ENCODE measurements around the gene LACTB.

DNA sequence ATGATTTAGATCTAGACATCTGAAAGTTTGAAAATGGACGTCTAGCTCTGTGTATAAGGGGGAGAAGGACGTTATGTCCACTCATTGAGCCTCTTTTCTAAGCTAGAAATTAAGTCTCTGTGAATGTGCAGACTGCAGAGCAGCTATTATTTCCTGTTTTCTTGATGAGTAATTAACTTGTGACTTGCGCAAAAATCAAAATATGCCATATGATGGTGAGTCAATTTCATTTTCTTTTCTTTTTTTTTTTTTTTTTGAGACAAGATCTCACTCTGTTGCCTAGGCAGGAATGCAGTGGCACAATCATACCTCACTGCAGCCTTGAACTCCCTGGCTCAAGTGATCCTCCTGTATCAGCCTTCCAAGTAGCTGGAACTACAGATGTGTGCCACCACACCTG lies 14.1 kb downstream of the LACTB start:
- TF ChIP-seq EZH2 (IDR thresholded peaks at IDR 0.05; ENCODE audit: borderline replicate concordance), result no peak
- TF ChIP-seq, protein P1, sequence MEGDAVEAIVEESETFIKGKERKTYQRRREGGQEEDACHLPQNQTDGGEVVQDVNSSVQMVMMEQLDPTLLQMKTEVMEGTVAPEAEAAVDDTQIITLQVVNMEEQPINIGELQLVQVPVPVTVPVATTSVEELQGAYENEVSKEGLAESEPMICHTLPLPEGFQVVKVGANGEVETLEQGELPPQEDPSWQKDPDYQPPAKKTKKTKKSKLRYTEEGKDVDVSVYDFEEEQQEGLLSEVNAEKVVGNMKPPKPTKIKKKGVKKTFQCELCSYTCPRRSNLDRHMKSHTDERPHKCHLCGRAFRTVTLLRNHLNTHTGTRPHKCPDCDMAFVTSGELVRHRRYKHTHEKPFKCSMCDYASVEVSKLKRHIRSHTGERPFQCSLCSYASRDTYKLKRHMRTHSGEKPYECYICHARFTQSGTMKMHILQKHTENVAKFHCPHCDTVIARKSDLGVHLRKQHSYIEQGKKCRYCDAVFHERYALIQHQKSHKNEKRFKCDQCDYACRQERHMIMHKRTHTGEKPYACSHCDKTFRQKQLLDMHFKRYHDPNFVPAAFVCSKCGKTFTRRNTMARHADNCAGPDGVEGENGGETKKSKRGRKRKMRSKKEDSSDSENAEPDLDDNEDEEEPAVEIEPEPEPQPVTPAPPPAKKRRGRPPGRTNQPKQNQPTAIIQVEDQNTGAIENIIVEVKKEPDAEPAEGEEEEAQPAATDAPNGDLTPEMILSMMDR (IDR thresholded peaks at IDR 0.05; ENCODE audit: poor library complexity), result no peak
